Stimulated activated CD8-positive, alpha-beta memory T cell treated with anti-CD3 and anti-CD28 coated beads, Interleukin-7, amount 100 ng/mL, for 48 hours (primary cell): Measurements from ENCODE around the gene TMEM229B.

Source experiments
- DNase-seq, 2 donors: peaks; one replicate each; pipeline ENCODE4 v3.0.0-alpha.2; 2020; ENCODE audit warnings: low read depth in 1 of 2; ENCODE audit errors: extremely low read depth in 1 of 2

Gene TMEM229B

GRCh38 chr14:67487937-67488893 is at the start of gene TMEM229B:
Gene TMEM229B (minus strand): TSS chr14:67488721. CDS start chr14:67473923, 14,798 bp downstream.
- peak; percentile 62 to 63 for DNase-seq

- DNase-seq = no peak
These were observed 49.2 kb upstream of the TMEM229B start for GRCh38 chr14:67537736-67538135.

GRCh38 chr14:67536087-67536486 is 47.6 kb upstream of the TMEM229B start:
- no peak for DNase-seq

- no peak for DNase-seq
These were observed 45.2 kb upstream of the TMEM229B start for GRCh38 chr14:67533754-67534085.

- peak; percentile 35 to 47 for DNase-seq
These were observed 44.7 kb upstream of the TMEM229B start, which contains the start of gene PLEKHH1 for GRCh38 chr14:67532998-67533753. Gene PLEKHH1 (plus strand): TSS chr14:67533290. CDS start chr14:67541868, 8,578 bp downstream.

- no peak for DNase-seq
These were observed 44.1 kb upstream of the TMEM229B start for GRCh38 chr14:67532606-67532997.

GRCh38 chr14:67529947-67530935 is 41.7 kb upstream of the TMEM229B start:
- no peak for DNase-seq

GRCh38 chr14:67528276-67528675 is 39.8 kb upstream of the TMEM229B start:
- no peak for DNase-seq

GRCh38 chr14:67527756-67528155 is 39.2 kb upstream of the TMEM229B start:
- no peak for DNase-seq

GRCh38 chr14:67526676-67527459 is 38.3 kb upstream of the TMEM229B start:
- DNase-seq = no peak

GRCh38 chr14:67526181-67526580 is 37.7 kb upstream of the TMEM229B start:
- no peak for DNase-seq

- DNase-seq = no peak
These were observed 36.9 kb upstream of the TMEM229B start for GRCh38 chr14:67525389-67525788.

GRCh38 chr14:67524634-67524963 is 36.1 kb upstream of the TMEM229B start:
- DNase-seq = no peak

- DNase-seq = no peak
These were observed 35.5 kb upstream of the TMEM229B start for GRCh38 chr14:67523764-67524633.

- DNase-seq = no peak
These were observed 33.7 kb upstream of the TMEM229B start for GRCh38 chr14:67522270-67522669.

- no peak for DNase-seq
These were observed 32.0 kb upstream of the TMEM229B start for GRCh38 chr14:67520482-67520881.

GRCh38 chr14:67519406-67519805 is 30.9 kb upstream of the TMEM229B start:
- DNase-seq = no peak

- DNase-seq = no peak
These were observed 28.6 kb upstream of the TMEM229B start for GRCh38 chr14:67517083-67517482.

- DNase-seq = no peak
These were observed 28.2 kb upstream of the TMEM229B start for GRCh38 chr14:67516676-67517075.
